ENCODE results near the gene ENG.
A peak's percentile ranks its signal among the peaks of the same experiment; 100 is the strongest.

ENG gene

DNA sequence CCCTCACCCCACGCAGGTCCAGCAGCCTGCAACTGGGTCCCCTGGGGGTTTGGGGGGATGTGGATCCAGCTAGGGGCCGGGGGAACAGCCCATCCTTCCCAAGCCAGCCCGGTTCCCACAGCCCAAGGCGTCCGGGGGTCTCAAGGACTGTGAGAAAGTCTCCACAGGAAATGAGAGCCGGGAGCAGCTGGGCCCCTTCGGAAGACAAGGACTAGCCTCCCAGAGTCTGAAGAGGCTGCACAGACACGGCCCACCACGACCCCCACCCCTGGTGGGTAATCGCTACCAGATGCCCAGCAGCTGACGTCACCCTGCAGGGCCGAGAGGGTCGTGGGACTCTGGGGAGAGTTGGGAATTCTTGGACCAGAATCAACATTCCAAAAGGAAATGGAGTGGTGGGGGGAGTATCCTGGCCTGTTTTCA lies 86.5 kb downstream of the ENG start:
- no peak for DNase-seq
- Histone ChIP-seq H3K27me3 (ENCODE audit: insufficient read depth, low read depth, severe bottlenecking) (no peaks in the 10 kb centered on the region), H3K9me3 (ENCODE audit: severe bottlenecking) (peaks cover 4% of the 10 kb centered on the region), H3K36me3 (no peaks in the 10 kb centered on the region), H3K4me3 (ENCODE audit: low read depth, low read length) (no peak overlapping the region), H3K27ac (0 out of 2 replicates have a peak overlapping the region, but pooled peaks have one; percentile 6)
- TF ChIP-seq, protein P1, sequence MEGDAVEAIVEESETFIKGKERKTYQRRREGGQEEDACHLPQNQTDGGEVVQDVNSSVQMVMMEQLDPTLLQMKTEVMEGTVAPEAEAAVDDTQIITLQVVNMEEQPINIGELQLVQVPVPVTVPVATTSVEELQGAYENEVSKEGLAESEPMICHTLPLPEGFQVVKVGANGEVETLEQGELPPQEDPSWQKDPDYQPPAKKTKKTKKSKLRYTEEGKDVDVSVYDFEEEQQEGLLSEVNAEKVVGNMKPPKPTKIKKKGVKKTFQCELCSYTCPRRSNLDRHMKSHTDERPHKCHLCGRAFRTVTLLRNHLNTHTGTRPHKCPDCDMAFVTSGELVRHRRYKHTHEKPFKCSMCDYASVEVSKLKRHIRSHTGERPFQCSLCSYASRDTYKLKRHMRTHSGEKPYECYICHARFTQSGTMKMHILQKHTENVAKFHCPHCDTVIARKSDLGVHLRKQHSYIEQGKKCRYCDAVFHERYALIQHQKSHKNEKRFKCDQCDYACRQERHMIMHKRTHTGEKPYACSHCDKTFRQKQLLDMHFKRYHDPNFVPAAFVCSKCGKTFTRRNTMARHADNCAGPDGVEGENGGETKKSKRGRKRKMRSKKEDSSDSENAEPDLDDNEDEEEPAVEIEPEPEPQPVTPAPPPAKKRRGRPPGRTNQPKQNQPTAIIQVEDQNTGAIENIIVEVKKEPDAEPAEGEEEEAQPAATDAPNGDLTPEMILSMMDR (IDR thresholded peaks at IDR 0.05; ENCODE audit: low read depth, low read length): no peak

DNA sequence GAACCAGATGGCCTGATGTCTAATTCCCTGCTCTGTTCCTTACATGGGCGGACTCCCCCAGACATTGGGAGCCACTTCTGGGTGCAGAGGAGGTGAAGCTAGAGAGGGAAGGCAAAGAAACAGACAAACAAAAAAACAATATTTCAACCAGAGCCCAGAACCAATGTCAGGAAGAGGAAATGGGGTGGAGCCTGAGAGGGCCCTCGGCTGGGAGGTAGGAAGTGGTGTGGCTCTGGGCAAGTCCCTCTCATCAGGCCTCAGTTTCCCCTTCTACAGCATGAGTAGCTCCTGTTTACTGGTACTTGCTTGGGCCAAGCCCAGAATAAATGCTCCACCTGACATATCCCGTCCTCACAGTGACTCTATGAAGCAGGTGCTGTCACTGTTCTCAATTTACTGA lies 87.0 kb downstream of the ENG start:
- Histone ChIP-seq H3K9me3 (ENCODE audit: severe bottlenecking) (peaks cover 4% of the 10 kb centered on the region), H3K4me3 (ENCODE audit: low read depth, low read length) (no peak overlapping the region), H3K27ac (0 out of 2 replicates have a peak overlapping the region, but pooled peaks have one; percentile 6), H3K36me3 (no peaks in the 10 kb centered on the region), H3K27me3 (ENCODE audit: insufficient read depth, low read depth, severe bottlenecking) (no peaks in the 10 kb centered on the region)
- peak; percentile 61 for DNase-seq
- TF ChIP-seq, protein P1 (IDR thresholded peaks at IDR 0.05; ENCODE audit: low read depth, low read length): no peak

DNA sequence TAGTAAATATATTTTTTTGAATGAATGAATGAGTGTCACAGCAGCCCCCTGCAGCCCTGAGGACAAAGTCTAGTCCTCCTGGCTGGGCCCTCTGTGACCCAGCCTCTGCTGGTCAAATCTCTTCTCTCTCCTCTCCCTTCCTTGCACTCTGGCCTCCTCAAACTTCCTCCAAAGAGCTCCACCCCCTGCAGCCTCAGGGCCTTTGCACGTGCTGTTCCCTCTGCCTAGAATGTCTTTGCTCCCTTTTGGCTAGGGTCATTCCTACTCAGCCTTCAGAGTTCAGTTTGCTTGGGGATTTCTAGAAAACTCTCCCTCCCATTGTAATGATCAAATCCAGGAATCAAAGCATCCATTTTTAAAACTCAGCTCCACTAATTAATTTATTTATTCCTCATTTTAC lies 89.0 kb downstream of the ENG start:
- H3K27me3 ChIP-seq (ENCODE audit: insufficient read depth, low read depth, severe bottlenecking): no peaks in the 10 kb centered on the region
- no peak for DNase-seq
- TF ChIP-seq, protein P1 (IDR thresholded peaks at IDR 0.05; ENCODE audit: low read depth, low read length): no peak

More for the DNA sequence above, 89.0 kb downstream of the ENG start:
- no peaks in the 10 kb centered on the region for H3K36me3 ChIP-seq
- no peak overlapping the region for H3K27ac ChIP-seq
- peaks cover 4% of the 10 kb centered on the region for H3K9me3 ChIP-seq (ENCODE audit: severe bottlenecking)
- no peak overlapping the region for H3K4me3 ChIP-seq (ENCODE audit: low read depth, low read length)

Measured in WERI-Rb-1 (cell line).